ENCODE results near the gene AKR7A2. TPM values are rescaled to one million over a fixed set of nuclear protein-coding genes. Genes with fewer than 3 reads are reported as not detected.
A peak's percentile ranks its signal among the peaks of the same experiment; 100 is the strongest.
"Not testable (repeated sequence)": the region's sequence is repeated elsewhere in the genome, so short reads cannot be mapped to it uniquely, and the experiment has no call there.

The AKR7A2 gene
- total RNA-seq, 1 donor from 2014 or later, result 63.8 TPM

DNA sequence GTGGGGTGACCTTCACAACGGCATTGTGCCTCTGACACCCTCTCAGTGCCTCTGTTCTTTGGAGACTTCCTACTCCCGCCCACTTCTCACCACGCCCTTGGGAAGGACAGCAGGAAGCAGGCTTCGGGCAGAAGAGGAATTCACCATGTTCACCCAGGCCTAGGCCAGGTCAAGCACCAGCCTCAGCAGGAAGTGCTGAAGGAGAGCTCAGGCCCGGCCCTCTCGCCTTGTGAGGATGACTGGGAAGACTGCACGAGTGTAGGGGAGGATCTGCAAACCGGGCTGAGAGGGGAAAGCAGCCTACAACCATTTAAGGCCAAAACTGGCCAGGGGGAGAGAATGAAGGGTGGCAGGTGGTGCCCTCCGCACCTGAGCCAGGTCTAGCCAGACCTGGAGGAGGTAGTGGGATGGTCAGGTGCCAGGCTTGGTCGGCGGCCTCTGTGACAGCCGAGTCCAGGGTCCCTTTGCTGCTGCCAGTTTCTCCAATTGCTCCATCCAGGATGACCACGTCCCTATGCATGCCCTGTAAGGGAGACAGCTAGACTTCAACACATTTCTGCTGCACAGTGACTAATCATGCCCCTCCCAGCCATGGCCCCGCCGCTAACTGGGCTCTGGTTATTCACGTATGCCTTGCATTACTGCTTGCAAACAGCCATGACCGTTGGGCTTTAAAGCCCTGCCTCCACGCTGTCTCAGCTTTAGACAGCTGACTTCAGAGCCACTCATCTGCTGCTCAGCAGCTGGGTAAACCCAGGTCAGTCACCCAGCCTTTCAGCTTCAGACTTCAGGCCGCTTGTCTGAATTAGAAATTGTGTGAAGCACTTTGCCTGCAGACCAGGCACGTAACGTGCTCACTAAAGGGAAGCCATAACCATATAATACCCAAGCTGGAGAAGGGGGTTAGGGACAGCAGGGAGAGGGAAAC is 51.5 kb downstream of the AKR7A2 start:
- TF ChIP-seq POLR2AphosphoS5 (IDR thresholded peaks at IDR 0.05; ENCODE audit: insufficient read depth in 1 of 2, low read depth in 1 of 2) (peak in 1 of 2 donors; percentile 15), CTCF (IDR thresholded peaks at IDR 0.05) (no peak), POLR2A (IDR thresholded peaks at IDR 0.05) (no peak)
- Histone ChIP-seq H3K4me1 (no peaks in the 10 kb centered on the region), H3K4me3 (no peak overlapping the region), H3K27ac (no peak overlapping the region), H3K9me3 (no peaks in the 10 kb centered on the region), H3K36me3 (peaks cover 0 to 49% of the 10 kb centered on the region in 2 donors), H3K27me3 (no peaks in the 10 kb centered on the region)
- DNase-seq (ENCODE audit: extremely low spot score in 2 of 2), result no peak
- intact Hi-C loops (cut with DNase I), result no loop called here

- no peak for DNase-seq (ENCODE audit: extremely low spot score in 2 of 2)
- Histone ChIP-seq H3K36me3 (peaks cover 0 to 49% of the 10 kb centered on the region in 2 donors), H3K27me3 (no peaks in the 10 kb centered on the region), H3K27ac (no peak overlapping the region), H3K4me3 (no peak overlapping the region), H3K9me3 (no peaks in the 10 kb centered on the region), H3K4me1 (peaks cover 8% of the 10 kb centered on the region)
- intact Hi-C loops (cut with DNase I), result loop anchor here (5.0 kb wide), 1 partner anchor 394 kb away; no protein-coding TSS in a partner anchor
- TF ChIP-seq POLR2A (IDR thresholded peaks at IDR 0.05) (no peak), POLR2AphosphoS5 (IDR thresholded peaks at IDR 0.05; ENCODE audit: insufficient read depth in 1 of 2, low read depth in 1 of 2) (no peak), CTCF (IDR thresholded peaks at IDR 0.05) (no peak)
Observed at GRCh38 chr1:19258353-19258752, 53.6 kb downstream of the AKR7A2 start.

DNA sequence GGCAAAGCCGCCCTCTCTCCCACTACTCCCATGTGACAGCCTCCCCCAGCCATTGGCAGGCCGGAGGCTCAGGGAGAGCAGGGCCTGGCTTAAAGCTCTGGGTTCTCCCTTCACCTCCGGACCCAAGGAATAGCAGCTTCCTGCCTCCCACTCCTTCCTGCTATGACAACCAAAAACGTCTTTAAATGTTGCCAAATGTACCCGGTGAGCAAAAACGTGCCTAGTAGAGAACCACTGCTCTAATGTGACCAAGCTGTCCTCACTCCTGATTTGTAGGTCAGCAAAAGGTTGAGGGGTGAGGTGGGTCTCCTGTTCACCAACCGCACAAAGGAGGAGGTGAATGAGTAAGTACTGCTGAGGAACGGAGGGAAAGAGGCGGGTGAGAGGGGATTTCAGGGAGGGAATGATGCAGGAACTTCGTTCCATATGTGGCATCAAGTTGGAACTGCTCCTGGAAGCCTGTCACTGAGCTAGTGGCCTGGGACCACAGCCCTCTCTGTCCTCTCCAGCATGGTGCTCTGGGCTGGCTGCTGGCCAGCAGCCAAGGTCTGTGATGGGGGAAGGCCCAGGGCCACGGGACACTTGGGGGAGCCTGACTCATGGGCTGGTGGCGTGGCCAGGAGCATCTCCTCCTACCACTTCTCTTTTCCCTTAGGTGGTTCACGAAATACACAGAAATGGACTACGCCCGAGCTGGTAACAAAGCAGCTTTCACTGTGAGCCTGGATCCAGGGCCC is 54.6 kb downstream of the AKR7A2 start:
- no peak for DNase-seq (ENCODE audit: extremely low spot score in 2 of 2)
- Histone ChIP-seq H3K27ac (no peak overlapping the region), H3K4me3 (no peak overlapping the region), H3K4me1 (peaks cover 18% of the 10 kb centered on the region), H3K36me3 (peaks cover 0 to 49% of the 10 kb centered on the region in 2 donors), H3K27me3 (no peaks in the 10 kb centered on the region), H3K9me3 (no peaks in the 10 kb centered on the region)
- intact Hi-C loops (cut with DNase I), result loop anchor here (5.0 kb wide), 1 partner anchor 395 kb away; no protein-coding TSS in a partner anchor
- TF ChIP-seq POLR2A (IDR thresholded peaks at IDR 0.05) (no peak), CTCF (IDR thresholded peaks at IDR 0.05) (no peak), POLR2AphosphoS5 (IDR thresholded peaks at IDR 0.05; ENCODE audit: insufficient read depth in 1 of 2, low read depth in 1 of 2) (no peak)

- H3K4me3 ChIP-seq; H3K9me3 ChIP-seq; DNase-seq (ENCODE audit: extremely low spot score in 2 of 2); H3K27ac ChIP-seq; H3K27me3 ChIP-seq: not testable (repeated sequence)
- H3K36me3 ChIP-seq, result peaks cover 0 to 49% of the 10 kb centered on the region in 2 donors
- intact Hi-C loops (cut with DNase I), result loop anchor here (5.0 kb wide), 1 partner anchor 396 kb away; no protein-coding TSS in a partner anchor
- peaks cover 23% of the 10 kb centered on the region for H3K4me1 ChIP-seq
Observed at GRCh38 chr1:19256301-19256700, 55.6 kb downstream of the AKR7A2 start.

GRCh38 chr1:19255288-19255687 is 56.7 kb downstream of the AKR7A2 start:
- DNase-seq (ENCODE audit: extremely low spot score in 2 of 2), result no peak
- H3K4me3 ChIP-seq, result no peak overlapping the region
- intact Hi-C loops (cut with DNase I), result loop anchor here (5.0 kb wide), 1 partner anchor 397 kb away; no protein-coding TSS in a partner anchor
- H3K36me3 ChIP-seq, result peaks cover 0 to 48% of the 10 kb centered on the region in 2 donors
- H3K27ac ChIP-seq, result no peak overlapping the region
- no peaks in the 10 kb centered on the region for H3K9me3 ChIP-seq
- TF ChIP-seq POLR2AphosphoS5 (IDR thresholded peaks at IDR 0.05; ENCODE audit: insufficient read depth in 1 of 2, low read depth in 1 of 2) (no peak), CTCF (IDR thresholded peaks at IDR 0.05) (no peak), POLR2A (IDR thresholded peaks at IDR 0.05) (no peak)
- H3K4me1 ChIP-seq, result peaks cover 32% of the 10 kb centered on the region
- no peaks in the 10 kb centered on the region for H3K27me3 ChIP-seq

All from vagina (tissue), 2 donors.